HL-60 (cell line): ENCODE measurements around the gene YAE1.

Experiments used
- POLR2AphosphoS5 ChIP-seq: IDR thresholded peaks from 2 replicates; pipeline ENCODE4 v1.6.1; 2012; ENCODE audit warnings: low read depth
- SPI1 ChIP-seq: IDR thresholded peaks from 2 replicates; pipeline ENCODE4 v1.6.1; 2012; ENCODE audit warnings: low read depth, mild to moderate bottlenecking, borderline replicate concordance
- TF ChIP-seq, protein P1 (sequence below): IDR thresholded peaks from one replicate; pipeline ENCODE4 v1.5.1; 2011; ENCODE audit warnings: low read length, control low read depth, inconsistent platforms; ENCODE audit not compliant: insufficient read depth

DNA sequence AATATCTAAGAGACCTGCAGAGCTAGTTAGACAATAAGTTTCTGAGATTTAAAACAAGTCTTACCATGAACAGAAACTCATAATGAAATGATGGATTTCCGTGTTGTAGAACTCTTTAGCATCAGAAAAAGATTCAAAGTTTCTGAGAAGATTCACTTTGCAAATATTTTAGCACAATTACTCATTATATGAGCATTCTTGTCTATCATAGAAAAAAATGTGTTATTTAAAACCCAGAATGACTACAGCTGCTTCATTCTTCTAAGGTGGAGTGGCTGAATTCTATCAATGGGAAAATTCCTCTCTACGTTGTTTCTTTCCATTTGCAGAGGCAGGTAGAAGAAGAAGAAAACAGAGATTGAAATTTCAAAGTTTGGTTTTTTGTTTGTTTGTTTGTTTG is 36.1 kb downstream of the YAE1 start:
- TF ChIP-seq, protein P1, sequence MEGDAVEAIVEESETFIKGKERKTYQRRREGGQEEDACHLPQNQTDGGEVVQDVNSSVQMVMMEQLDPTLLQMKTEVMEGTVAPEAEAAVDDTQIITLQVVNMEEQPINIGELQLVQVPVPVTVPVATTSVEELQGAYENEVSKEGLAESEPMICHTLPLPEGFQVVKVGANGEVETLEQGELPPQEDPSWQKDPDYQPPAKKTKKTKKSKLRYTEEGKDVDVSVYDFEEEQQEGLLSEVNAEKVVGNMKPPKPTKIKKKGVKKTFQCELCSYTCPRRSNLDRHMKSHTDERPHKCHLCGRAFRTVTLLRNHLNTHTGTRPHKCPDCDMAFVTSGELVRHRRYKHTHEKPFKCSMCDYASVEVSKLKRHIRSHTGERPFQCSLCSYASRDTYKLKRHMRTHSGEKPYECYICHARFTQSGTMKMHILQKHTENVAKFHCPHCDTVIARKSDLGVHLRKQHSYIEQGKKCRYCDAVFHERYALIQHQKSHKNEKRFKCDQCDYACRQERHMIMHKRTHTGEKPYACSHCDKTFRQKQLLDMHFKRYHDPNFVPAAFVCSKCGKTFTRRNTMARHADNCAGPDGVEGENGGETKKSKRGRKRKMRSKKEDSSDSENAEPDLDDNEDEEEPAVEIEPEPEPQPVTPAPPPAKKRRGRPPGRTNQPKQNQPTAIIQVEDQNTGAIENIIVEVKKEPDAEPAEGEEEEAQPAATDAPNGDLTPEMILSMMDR = no peak
- TF ChIP-seq SPI1 (no peak), POLR2AphosphoS5 (no peak)
